ENCODE results near the gene CACNA2D3.

CACNA2D3 gene

DNA sequence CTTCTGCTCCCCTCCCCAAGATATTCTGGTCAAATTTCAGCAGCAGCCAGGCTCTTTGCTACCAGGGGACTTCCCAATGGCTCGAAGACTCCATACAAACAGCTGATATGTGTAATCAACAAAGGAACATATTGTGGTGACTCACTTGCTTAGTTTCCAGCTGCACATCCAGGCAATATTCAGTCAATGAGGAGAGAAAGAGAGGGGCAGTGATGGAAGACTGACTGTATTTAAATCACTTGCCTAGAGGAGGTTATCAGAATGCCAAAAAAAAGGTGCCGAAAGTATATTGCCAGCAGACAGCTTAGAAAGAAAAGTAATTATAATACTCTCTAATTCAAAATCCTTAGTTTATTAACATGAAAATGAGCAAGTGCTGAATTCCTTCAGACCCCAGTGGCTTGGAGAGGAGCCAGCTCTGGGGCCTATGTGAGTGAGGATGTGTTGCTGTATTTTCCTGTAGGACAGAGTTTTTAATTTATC lies 569.0 kb downstream of the CACNA2D3 start:
- in situ Hi-C loops (cut with HindIII; ENCODE audit: low pct_ligation_motif_present, low pct_unique_long_range_greater_than_20kb, low sequenced_read_pairs), result no loop called here
- DNase-seq, result no peak

DNA sequence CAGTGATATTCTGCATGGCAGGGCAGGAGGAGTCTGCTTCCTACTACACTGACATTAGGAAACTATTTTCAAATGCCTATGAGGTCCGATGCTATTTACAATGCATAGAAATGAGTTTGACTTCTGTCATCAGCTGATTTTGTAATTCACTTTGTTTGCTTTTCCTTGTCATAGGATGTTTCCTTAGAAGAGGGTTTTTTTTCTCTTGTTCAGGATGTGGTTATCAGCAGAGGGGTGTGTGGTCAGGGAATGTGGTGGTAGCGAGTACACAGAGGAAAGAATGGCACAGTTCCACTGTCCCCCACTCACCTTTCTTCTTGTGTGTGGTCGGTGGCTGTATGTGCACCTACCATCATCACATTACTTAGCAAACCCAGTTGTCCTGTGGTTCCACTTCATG lies 574.0 kb downstream of the CACNA2D3 start:
- DNase-seq, result no peak
- in situ Hi-C loops (cut with HindIII; ENCODE audit: low pct_ligation_motif_present, low pct_unique_long_range_greater_than_20kb, low sequenced_read_pairs), result no loop called here

DNA sequence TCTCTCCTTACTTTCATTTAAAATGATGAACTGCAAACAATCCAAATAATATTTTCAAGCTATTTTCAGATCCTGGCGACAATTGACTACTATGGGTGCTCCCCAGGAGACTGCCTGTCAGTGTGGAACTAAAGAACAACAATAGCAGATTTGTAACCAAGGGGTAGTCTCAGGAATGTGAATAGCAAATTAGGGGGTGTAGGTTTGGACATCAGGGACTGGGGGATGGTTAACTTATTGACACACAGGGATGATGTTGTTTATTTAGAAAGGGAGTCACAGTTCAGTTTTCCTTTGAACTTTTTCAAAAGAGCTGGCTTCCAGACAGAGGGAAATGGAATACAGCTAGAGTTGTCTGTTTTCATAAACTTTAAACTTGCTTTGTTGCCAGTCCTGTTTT lies 575.7 kb downstream of the CACNA2D3 start:
- no peak for DNase-seq
- in situ Hi-C loops (cut with HindIII; ENCODE audit: low pct_ligation_motif_present, low pct_unique_long_range_greater_than_20kb, low sequenced_read_pairs), result no loop called here

DNA sequence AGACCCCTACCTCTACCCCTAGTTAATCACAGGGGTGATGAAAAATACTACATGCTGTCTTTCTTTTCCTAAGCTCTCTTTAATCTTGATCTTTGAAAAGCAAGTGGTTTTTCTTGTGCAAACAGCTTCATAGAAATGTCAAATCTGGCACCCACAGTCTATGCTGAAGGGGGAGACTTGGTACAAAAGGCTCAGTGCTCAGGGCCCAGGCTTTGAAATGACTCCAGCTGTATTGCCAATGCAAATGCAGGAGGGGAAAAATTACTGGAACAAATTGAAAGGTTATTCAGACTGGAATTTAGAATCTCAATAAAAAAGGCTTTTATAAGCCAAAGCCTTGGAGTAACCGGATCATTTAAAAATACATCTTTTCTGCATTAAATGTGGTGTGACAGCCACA lies 581.6 kb downstream of the CACNA2D3 start:
- in situ Hi-C loops (cut with HindIII; ENCODE audit: low pct_ligation_motif_present, low pct_unique_long_range_greater_than_20kb, low sequenced_read_pairs), result no loop called here
- DNase-seq, result no peak

DNA sequence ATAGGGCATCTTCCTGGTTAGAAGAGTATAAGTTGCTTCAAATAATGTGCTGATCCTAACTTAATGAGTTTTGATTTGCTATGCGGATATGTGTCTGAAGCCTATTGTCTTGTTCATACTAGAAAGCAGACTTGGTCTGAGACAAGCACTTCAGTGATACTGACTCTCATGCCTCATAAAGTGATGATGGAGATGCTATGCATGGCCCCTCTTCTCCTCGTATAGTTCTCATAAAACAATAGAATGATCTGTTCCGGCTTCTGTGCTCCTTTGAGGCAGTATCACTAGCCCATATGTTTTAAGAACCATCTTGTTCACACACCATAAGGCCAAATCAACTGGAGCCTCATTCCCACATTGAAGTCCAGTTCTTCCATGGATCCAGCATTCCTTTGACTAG lies 583.4 kb downstream of the CACNA2D3 start:
- in situ Hi-C loops (cut with HindIII; ENCODE audit: low pct_ligation_motif_present, low pct_unique_long_range_greater_than_20kb, low sequenced_read_pairs), result no loop called here
- DNase-seq, result no peak

DNA sequence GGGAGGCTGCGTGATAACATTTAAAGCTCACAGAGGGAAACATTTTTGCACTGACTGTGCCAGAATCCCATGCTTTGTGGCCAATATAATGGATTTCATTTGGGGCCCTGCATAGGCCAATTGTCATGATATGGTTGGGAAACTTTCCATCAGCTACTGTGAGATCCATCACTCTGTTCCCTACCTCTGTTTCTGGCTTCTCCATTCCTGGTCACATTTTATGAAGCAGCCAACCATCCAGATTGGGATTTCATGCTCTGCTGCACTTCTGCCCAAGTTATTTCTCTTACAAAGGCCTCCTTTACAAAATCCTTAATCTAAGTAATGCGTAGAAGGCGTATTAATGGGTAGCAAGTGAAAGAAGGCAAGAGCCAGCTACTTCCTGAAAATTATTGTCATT lies 584.4 kb downstream of the CACNA2D3 start:
- in situ Hi-C loops (cut with HindIII; ENCODE audit: low pct_ligation_motif_present, low pct_unique_long_range_greater_than_20kb, low sequenced_read_pairs), result no loop called here
- no peak for DNase-seq

DNA sequence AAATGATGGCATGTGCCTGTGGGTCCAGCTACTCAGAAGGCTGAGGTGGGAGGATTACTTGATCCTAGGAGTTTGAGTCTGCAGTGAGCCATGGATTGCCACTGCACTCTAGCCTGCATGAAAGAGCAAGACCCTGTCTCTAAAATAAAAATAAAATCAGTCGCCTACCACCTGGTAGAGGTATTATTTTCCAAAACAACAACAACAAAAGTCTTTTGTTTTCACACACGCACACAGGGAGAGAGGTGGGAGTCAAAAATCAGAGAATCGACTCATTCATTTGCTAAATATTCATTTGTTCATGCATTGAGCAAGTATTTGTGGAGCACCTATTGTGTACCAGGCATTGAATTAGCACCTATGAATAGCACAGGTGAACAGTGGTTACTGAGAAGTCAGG lies 587.4 kb downstream of the CACNA2D3 start:
- DNase-seq, result no peak
- in situ Hi-C loops (cut with HindIII; ENCODE audit: low pct_ligation_motif_present, low pct_unique_long_range_greater_than_20kb, low sequenced_read_pairs), result no loop called here

DNA sequence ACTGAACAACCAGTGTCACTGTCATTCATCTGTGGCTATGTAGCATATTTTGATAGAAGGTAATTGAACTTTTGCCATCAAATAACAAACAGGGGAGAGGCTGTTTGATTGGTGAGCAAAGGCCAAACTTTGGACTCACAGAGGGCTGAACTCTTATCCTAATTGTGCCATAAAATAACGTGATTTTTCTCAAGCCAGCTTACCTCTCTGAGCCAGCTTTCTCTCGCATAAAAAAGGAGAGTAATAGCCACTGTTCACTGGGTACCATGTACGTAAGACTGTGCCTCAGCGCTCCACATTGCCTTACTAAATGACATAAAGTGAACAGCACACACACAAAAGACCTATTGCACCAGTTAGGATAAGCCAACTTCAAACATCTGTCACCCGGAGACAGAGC lies 588.6 kb downstream of the CACNA2D3 start:
- DNase-seq, result no peak
- in situ Hi-C loops (cut with HindIII; ENCODE audit: low pct_ligation_motif_present, low pct_unique_long_range_greater_than_20kb, low sequenced_read_pairs), result no loop called here

DNA sequence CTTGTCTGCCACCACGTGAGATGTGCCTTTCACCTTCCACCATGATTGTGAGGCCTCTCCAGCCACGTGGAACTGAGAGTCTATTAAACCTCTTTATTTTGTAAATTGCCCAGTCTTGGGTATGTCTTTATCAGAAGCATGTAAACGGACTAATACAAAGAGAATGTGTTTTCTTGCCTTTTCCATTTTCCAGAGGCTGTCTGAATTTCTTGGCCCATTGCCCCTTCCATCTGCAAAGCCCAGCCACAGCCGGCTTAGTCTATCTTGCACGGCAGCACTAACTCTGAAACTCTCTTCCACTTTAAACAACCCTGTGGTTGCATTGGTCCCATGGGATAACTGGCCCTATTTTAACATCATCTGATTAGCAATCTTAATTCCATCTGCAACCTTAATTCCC lies 590.2 kb downstream of the CACNA2D3 start:
- in situ Hi-C loops (cut with HindIII; ENCODE audit: low pct_ligation_motif_present, low pct_unique_long_range_greater_than_20kb, low sequenced_read_pairs), result no loop called here
- no peak for DNase-seq

DNA sequence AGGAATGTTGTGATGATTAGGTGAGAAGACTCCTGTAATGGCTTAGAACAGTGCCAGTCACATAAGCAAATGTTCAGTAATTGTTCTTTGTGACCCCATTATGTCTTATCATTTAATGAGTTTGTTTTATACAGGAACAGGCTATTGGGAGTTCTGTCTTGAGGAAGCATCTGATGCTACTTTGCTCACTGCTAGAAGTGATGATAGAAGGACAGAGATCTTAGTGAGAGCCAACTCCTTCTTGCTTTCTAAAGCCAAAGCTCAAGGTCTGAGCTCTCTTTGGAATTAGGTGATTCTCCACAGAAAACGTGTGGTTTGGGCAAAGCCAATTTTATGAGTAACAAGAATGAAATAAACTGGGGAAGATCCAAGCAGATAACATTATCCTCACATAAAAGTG lies 590.7 kb downstream of the CACNA2D3 start:
- in situ Hi-C loops (cut with HindIII; ENCODE audit: low pct_ligation_motif_present, low pct_unique_long_range_greater_than_20kb, low sequenced_read_pairs), result no loop called here
- no peak for DNase-seq

DNA sequence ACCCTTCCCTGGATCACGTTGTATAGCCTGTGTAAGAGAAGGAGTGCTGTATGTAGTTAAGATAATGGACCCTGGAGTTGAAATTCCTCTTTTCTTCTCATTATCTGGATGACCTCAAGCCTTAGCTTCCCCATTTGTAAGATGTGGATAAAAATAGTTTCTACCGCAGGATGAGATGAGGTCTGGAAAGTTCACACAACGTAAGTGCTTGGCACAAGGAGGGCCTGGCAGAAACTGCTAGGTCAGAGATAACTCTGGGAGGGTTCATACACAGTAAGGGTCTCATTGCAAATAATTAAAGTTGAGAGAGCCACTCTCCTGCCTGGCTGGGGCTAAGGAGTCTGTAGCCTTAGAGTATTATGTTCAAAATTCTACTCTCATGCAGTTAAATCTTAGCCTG lies 591.1 kb downstream of the CACNA2D3 start:
- no peak for DNase-seq
- in situ Hi-C loops (cut with HindIII; ENCODE audit: low pct_ligation_motif_present, low pct_unique_long_range_greater_than_20kb, low sequenced_read_pairs), result no loop called here

DNA sequence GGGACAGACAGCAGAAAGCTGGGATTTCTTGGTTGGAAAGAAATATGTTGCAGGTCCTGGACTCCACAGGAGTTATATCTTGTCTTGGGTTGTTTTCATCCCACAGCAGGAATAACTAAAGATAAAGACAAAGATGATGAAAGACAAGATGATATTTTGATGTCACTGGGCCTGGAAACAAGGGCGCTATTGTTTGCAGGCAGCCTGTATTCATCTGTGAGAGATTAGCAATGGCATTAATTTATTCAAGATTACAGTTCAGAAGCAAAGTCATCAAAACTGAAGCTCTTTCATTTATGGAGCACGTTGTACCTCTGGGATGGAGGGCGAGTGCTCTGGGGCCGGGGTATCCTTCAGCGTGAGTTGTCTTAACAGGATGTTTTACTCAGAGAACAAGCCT lies 591.7 kb downstream of the CACNA2D3 start:
- no peak for DNase-seq
- in situ Hi-C loops (cut with HindIII; ENCODE audit: low pct_ligation_motif_present, low pct_unique_long_range_greater_than_20kb, low sequenced_read_pairs), result no loop called here

DNA sequence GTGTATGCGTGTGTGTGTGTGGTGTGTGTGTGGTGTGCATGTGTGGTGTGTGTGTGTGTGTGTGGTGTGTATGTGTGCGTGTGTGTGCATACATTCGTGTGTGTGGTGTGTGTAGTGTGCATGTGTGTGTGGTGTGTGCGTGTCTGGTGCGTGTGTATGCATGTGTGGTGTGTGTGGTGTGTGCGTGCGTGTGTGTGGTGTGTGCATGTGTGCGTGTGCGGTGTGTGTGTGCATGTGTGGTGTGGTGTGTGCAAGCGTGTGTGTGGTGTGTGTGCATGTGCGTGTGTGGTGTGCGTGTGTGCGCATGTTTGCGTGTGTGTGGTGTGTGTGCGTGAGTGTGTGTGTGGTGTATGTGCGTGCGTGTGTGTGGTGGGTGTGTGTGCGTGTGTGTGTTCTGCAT lies 595.2 kb downstream of the CACNA2D3 start:
- DNase-seq, result no peak
- in situ Hi-C loops (cut with HindIII; ENCODE audit: low pct_ligation_motif_present, low pct_unique_long_range_greater_than_20kb, low sequenced_read_pairs), result no loop called here

DNA sequence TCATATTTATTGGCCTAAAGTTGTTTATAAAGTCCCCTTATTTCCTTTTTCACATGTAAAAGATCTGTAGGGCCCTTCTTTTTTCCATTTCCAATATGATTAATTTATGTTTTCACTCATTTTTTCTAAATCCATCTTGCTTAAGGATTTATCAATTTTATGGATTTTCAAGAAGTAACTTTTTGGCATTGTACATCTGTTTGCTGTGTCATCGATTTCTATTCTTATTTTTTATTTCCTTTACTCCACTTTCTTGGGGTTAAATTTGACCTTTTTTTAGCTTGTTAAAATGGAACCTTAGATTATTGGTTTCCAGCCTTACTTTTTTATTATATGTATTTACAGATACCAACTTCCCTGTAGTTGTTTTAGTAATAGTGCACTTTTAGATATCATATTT lies 597.6 kb downstream of the CACNA2D3 start:
- DNase-seq, result no peak
- in situ Hi-C loops (cut with HindIII; ENCODE audit: low pct_ligation_motif_present, low pct_unique_long_range_greater_than_20kb, low sequenced_read_pairs), result no loop called here

DNA sequence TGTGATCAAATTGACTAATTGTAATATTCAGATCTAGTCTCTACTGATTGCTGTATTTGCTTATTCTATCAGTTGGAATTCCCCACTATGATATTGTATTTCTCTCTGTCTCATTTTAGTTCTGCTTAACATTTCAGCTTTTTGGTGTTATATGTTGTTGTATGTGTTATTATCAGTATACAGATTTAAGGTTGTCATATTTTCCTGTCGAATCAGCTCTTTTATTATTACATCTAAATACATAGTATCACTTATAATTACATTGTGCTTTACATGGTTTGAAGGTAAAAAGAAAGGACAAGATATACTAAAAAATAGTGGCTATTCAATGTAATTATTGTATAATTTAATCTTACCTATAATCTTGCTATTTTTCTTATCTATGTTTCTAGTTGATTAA lies 598.3 kb downstream of the CACNA2D3 start:
- in situ Hi-C loops (cut with HindIII; ENCODE audit: low pct_ligation_motif_present, low pct_unique_long_range_greater_than_20kb, low sequenced_read_pairs), result no loop called here

DNA sequence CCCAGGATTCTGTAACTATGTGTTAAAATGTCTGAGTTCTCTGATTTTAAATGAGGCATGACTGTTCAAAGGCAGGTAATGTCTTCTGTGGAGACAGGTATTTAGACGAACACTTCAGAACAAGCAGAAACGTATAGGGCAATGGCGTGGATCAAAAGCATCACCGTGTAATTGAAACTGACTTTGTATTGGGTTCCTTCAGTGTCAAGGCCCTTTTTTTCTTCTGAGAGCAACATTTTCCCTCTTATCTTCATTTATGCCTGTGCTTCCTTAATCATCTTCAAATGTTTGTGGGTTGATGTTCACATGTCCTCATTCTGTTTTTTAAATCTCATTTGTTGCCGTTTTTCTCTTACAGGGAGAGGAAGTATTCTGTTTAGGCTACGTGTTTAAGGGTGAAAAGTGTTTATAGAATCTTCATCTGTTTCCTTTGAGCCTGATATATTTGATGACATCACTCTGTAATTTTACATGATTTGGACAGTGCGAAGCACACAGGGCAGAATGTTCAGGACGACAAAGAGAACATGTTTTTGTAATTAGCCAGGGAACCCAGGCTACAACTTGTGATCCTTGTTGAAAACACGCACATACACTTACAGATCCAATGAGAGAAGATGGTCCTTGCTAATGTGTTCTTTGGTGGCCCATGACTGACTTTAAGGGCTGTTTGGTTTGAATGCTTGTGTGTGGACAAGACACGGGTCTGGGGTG lies 609.5 kb downstream of the CACNA2D3 start:
- DNase-seq, result no peak
- in situ Hi-C loops (cut with HindIII; ENCODE audit: low pct_ligation_motif_present, low pct_unique_long_range_greater_than_20kb, low sequenced_read_pairs), result no loop called here

More for the DNA sequence above, 598.3 kb downstream of the CACNA2D3 start:
- DNase-seq, result no peak

DNA sequence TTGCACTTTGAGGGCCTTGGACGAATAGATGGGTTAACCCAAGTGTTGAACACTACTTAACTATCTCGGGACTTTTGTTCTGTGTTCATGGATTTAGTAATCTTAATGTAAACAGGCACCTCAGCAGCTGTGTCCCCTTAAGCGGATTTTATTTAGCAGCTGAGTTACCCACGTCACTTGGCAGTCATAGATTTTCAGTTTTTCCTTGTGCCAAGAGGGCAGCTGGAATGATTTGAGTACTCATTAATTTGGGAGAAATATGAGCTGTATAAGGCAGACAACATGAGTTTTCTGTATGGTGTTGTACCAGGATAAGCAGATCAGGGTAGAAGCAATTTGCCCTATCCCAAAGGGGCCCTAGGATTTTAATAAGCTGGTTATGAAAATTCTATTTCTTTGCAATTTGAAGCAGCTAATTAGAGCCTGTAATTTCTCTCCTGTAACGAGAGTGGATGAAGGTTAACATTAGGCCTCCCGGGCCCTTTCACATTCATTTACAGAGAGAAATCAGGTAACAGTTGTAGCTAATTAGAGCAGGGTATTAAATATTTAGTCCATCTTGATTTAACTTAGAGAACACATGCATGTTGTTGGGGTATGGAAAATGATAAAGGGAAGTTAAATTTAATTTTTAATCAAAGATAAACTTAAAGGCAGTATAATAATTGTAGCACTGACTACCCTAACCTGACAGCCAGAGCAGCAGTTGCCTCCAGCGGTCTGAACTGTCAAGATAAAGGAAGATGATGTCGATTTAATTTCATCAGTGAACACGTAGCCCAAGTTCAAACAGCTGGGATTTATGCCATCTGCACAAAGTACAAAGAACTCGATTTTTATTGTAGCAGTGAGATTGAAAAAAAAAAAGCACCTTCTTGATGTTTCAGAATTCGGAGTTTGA lies 611.0 kb downstream of the CACNA2D3 start:
- in situ Hi-C loops (cut with HindIII; ENCODE audit: low pct_ligation_motif_present, low pct_unique_long_range_greater_than_20kb, low sequenced_read_pairs), result no loop called here
- DNase-seq, result no peak

DNA sequence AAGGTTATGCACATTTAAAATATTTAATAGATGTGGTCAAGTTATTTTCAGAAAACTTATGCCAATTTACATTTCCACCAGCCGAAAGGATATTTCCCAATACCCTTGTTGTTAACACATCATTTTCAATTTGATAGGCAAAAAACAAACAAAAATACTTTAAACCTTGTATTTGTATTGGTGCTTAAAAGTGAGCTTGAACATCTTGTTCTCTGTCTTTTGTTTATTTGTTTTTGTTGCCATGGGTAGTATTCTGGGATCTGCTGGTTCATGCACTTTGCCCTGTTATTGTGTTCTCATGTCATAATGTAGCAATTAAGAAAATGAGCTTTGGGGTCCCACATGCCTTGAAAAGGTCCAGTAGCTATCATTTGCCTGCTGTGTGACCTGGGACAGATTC lies 614.1 kb downstream of the CACNA2D3 start:
- in situ Hi-C loops (cut with HindIII; ENCODE audit: low pct_ligation_motif_present, low pct_unique_long_range_greater_than_20kb, low sequenced_read_pairs), result no loop called here
- no peak for DNase-seq

DNA sequence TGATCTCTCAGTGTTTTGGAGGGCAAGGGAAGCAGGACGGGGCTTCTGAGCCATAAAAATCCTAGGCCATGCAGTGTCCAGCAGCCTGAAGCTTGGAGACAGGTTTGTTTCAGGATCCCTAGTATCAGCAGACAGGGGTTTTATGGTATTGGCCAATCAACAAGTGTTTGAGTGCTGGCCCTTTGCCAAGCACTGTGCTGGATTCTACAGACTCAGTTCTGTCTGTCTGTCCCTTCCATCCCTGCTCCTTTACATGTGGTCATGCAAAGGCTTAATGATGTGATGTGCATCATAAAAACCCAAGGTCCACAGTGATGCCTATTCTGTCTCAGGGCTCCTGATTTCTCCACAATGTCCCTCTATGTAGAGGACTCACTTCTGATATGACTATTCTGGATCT lies 621.4 kb downstream of the CACNA2D3 start:
- in situ Hi-C loops (cut with HindIII; ENCODE audit: low pct_ligation_motif_present, low pct_unique_long_range_greater_than_20kb, low sequenced_read_pairs), result no loop called here
- DNase-seq, result no peak

DNA sequence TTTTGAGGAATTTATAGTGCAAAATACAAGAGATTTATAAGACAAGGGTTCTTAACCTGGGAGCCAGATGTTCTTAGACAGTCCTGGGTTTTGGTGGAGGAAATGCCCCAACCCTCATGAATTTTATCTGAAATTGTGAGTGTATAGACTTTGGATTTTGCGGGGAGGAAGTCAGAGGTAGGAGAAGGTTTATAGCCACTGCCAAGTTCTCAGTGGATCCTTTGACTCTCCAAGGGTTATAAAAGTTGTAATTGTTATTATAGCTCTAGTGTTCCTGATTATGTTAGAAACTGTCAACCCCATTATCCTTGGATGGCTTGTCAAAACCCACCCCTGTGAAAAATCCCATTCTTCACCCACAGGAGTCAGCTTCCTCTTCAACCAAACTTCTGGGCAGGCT lies 621.9 kb downstream of the CACNA2D3 start:
- no peak for DNase-seq
- in situ Hi-C loops (cut with HindIII; ENCODE audit: low pct_ligation_motif_present, low pct_unique_long_range_greater_than_20kb, low sequenced_read_pairs), result no loop called here
